Fibroblast of lung (primary cell): ENCODE data around the gene BMP7. TPM values are rescaled to one million over a fixed set of nuclear protein-coding genes. Genes with fewer than 3 reads are reported as not detected.
"Not testable (repeated sequence)": the region's sequence is repeated elsewhere in the genome, so short reads cannot be mapped to it uniquely, and the experiment has no call there.

Source experiments
- DNase-seq, 2 donors: peaks; one replicate each; pipeline versions ENCODE4 v3.0.0 to v3.0.0-alpha.2; 2010; ENCODE audit warnings: low read depth in 2 of 2
- H2AFZ ChIP-seq: 2 replicates; pipeline ENCODE4 v1.5.1; 2012; ENCODE audit warnings: low read length, control low read depth, inconsistent platforms
- H3K27ac ChIP-seq: 2 replicates; pipeline ENCODE4 v1.5.1; 2011; ENCODE audit warnings: low read length, control low read depth; ENCODE audit not compliant: insufficient read depth
- H3K27me3 ChIP-seq: 2 replicates; pipeline ENCODE4 v1.5.1; 2011; ENCODE audit warnings: mild to moderate bottlenecking, low read length; ENCODE audit not compliant: control insufficient read depth, insufficient read depth
- H3K36me3 ChIP-seq: 2 replicates; pipeline ENCODE4 v1.5.1; 2011; ENCODE audit warnings: low read length; ENCODE audit not compliant: control insufficient read depth, insufficient read depth
- H3K4me1 ChIP-seq: 2 replicates; pipeline ENCODE4 v1.5.1; 2011; ENCODE audit warnings: low read length; ENCODE audit not compliant: control insufficient read depth, insufficient read depth; ENCODE audit errors: extremely low read depth
- H3K4me2 ChIP-seq: 2 replicates; pipeline ENCODE4 v1.5.1; 2011; ENCODE audit warnings: low read length, control low read depth; ENCODE audit not compliant: insufficient read depth; ENCODE audit errors: extremely low read depth
- H3K4me3 ChIP-seq, 4 experiments: fragments of 200-600 bp in 1 of 4; sonication (generic) in 1 of 4; replicated peaks in 1 of 4; 2 replicates each; pipeline ENCODE4 v1.5.1; 2011 to 2016; ENCODE audit warnings: low read length in 4 of 4, low read depth in 3 of 4, mild to moderate bottlenecking in 3 of 4, control low read depth in 2 of 4, inconsistent platforms in 1 of 4, mixed read lengths in 1 of 4; ENCODE audit not compliant: insufficient read depth in 1 of 4; ENCODE audit errors: control extremely low read depth in 1 of 4
- H3K79me2 ChIP-seq: 2 replicates; pipeline ENCODE4 v1.5.1; 2012; ENCODE audit warnings: mild to moderate bottlenecking, low read length, inconsistent platforms; ENCODE audit not compliant: control insufficient read depth, insufficient read depth
- H3K9ac ChIP-seq: 2 replicates; pipeline ENCODE4 v1.5.1; 2011; ENCODE audit warnings: mild to moderate bottlenecking, low read length, control low read depth; ENCODE audit not compliant: insufficient read depth
- H3K9me3 ChIP-seq: 2 replicates; pipeline ENCODE4 v1.5.1; 2012; ENCODE audit warnings: low read depth, low read length; ENCODE audit not compliant: control insufficient read depth, insufficient read depth
- H4K20me1 ChIP-seq: 2 replicates; pipeline ENCODE4 v1.5.1; 2011; ENCODE audit warnings: low read length; ENCODE audit not compliant: control insufficient read depth, insufficient read depth; ENCODE audit errors: extremely low read depth
- EZH2 ChIP-seq: IDR thresholded peaks from 2 replicates; pipeline ENCODE4 v1.5.1; 2012; ENCODE audit warnings: low read length, control low read depth, mild to moderate bottlenecking; ENCODE audit errors: missing control alignments
- polyA plus RNA-seq, 2 donors: library from polyadenylated mRNA; depleted of rRNA in 1 of 2; stranded (reverse) in 1 of 2; unstranded in 1 of 2; fragments of >200 nt; gene quantifications; 2 replicates each; pipeline ENCODE4 v1.2.1, GENCODE V29; 2011 to 2012; ENCODE audit warnings: missing spikeins in 1 of 2
- total RNA-seq: library from RNA; depleted of rRNA; stranded (reverse); fragments of >200 nt; gene quantifications from 2 replicates; pipeline ENCODE4 v1.2.1, GENCODE V29; 2014
- TF ChIP-seq, protein P1 (sequence below), 2 donors: IDR thresholded peaks in 1 of 2; conservative IDR thresholded peaks in 1 of 2; 1 replicate in 1 of 2; 2 replicates in 1 of 2; pipeline ENCODE4 v1.5.1; 2011 to 2012; ENCODE audit warnings: low read length in 2 of 2, control low read depth in 1 of 2, inconsistent platforms in 1 of 2, low read depth in 1 of 2, mild to moderate bottlenecking in 1 of 2

Gene BMP7
- total and polyA plus RNA-seq, 2 donors (not counting 1 experiment from before 2014, with no cell fraction given): not detected

DNA sequence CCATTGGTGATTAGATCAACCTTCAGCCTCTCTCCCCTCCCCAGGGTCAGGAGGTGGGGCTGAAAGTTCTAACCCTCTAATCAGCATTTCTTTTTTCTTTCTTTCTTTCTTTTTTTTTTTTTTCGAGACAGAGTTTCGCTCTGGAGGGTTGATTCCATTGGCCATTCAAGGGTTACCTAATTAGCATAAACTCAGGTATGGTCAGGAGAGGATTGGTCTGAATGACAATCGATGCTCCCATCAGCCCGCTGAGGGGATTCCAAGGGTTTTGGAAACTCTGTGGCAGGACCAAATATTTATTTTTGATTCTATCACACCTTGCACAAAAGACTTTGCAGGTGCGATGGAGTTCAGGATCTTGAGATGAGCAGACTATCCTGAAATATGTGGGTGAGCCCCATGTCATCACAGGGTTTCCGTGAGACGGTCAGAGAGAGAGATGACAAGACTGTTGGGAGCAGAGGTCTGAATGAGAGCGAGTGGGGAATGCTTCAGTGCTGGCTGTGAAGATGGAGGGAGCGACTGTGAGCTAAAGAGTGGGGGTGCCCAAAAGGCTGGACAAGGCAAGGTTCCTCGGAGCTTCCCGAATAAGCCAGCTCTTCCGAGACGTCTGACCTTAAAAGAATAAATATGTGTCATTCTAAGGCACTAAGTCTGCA lies 107.1 kb downstream of the BMP7 start:
- no peak for DNase-seq
- TF ChIP-seq, protein P1, sequence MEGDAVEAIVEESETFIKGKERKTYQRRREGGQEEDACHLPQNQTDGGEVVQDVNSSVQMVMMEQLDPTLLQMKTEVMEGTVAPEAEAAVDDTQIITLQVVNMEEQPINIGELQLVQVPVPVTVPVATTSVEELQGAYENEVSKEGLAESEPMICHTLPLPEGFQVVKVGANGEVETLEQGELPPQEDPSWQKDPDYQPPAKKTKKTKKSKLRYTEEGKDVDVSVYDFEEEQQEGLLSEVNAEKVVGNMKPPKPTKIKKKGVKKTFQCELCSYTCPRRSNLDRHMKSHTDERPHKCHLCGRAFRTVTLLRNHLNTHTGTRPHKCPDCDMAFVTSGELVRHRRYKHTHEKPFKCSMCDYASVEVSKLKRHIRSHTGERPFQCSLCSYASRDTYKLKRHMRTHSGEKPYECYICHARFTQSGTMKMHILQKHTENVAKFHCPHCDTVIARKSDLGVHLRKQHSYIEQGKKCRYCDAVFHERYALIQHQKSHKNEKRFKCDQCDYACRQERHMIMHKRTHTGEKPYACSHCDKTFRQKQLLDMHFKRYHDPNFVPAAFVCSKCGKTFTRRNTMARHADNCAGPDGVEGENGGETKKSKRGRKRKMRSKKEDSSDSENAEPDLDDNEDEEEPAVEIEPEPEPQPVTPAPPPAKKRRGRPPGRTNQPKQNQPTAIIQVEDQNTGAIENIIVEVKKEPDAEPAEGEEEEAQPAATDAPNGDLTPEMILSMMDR (conservative IDR thresholded peaks at IDR 0.05 in 1 of 2, IDR thresholded peaks at IDR 0.05 in 1 of 2; ENCODE audit: low read depth in 1 of 2, low read length in 2 of 2): no peak
- TF ChIP-seq EZH2: no peak

DNA sequence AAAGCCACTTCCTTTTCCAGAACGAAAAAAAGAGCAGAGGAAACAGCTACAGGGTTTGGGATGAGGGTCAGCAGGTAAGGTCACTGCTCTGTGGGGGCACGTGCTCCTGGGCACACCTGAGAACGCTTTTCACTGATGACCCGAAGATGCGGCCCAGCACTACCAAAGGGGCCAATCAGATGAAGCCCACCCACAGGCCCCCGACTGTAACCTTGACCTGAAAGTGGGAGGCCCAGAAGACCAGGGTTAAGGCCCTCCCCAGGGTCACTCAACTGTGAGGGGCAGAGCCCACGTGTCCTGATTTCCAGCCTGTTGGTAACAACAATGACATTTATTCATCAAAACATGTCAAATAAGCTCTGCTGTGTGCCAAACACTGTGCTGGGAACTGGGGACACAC lies 108.0 kb downstream of the BMP7 start:
- H2AFZ ChIP-seq: no peak overlapping the region
- no peaks in the 10 kb centered on the region for H3K4me1 ChIP-seq
- H3K36me3 ChIP-seq: no peaks in the 10 kb centered on the region
- H4K20me1 ChIP-seq: no peaks in the 10 kb centered on the region
- H3K27ac ChIP-seq: no peak overlapping the region
- TF ChIP-seq, protein P1 (conservative IDR thresholded peaks at IDR 0.05 in 1 of 2, IDR thresholded peaks at IDR 0.05 in 1 of 2; ENCODE audit: low read depth in 1 of 2, low read length in 2 of 2): no peak
- no peak for TF ChIP-seq EZH2
- H3K27me3 ChIP-seq: no peaks in the 10 kb centered on the region
- no peak overlapping the region for H3K4me3 ChIP-seq
- DNase-seq: no peak
- no peak overlapping the region for H3K4me2 ChIP-seq
- no peak overlapping the region for H3K9ac ChIP-seq
- H3K79me2 ChIP-seq: no peaks in the 10 kb centered on the region
- H3K9me3 ChIP-seq: no peaks in the 10 kb centered on the region

More for the DNA sequence above, 107.1 kb downstream of the BMP7 start:
- no peaks in the 10 kb centered on the region for H3K27me3 ChIP-seq
- no peak overlapping the region for H3K4me2 ChIP-seq
- no peaks in the 10 kb centered on the region for H3K4me1 ChIP-seq
- H3K36me3 ChIP-seq: no peaks in the 10 kb centered on the region
- no peak overlapping the region for H2AFZ ChIP-seq
- H3K4me3 ChIP-seq: no peak overlapping the region
- no peaks in the 10 kb centered on the region for H4K20me1 ChIP-seq
- no peaks in the 10 kb centered on the region for H3K9me3 ChIP-seq
- no peak overlapping the region for H3K9ac ChIP-seq
- H3K79me2 ChIP-seq: no peaks in the 10 kb centered on the region
- no peak overlapping the region for H3K27ac ChIP-seq

DNA sequence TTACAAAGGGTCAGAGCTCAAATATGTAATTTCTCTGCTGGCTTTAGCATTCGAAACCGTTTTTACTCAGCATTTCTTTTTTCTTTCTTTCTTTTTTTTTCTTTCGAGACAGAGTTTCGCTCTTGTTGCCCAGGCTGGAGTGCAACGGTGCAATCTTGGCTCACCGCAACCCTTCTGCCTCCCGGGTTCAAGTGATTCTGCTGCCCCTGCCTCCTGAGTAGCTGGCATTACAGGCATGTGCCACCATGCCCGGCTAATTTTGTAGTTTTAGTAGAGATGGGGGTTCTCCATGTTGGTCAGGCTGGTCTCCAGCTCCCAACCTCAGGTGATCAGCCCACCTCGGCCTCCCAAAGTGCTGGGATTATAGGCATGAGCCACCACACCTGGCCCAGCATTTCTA lies 108.7 kb downstream of the BMP7 start:
- not testable (repeated sequence) for H3K4me3 ChIP-seq, H3K36me3 ChIP-seq, H3K9ac ChIP-seq, H4K20me1 ChIP-seq, H3K4me2 ChIP-seq, H3K27ac ChIP-seq, H3K79me2 ChIP-seq, H3K4me1 ChIP-seq, H3K9me3 ChIP-seq, H3K27me3 ChIP-seq, H2AFZ ChIP-seq, DNase-seq
